Body of pancreas (tissue), 4 donors: ENCODE data around the gene CABS1. TPM values are rescaled to one million over a fixed set of nuclear protein-coding genes. Genes with fewer than 3 reads are reported as not detected.
A peak's percentile ranks its signal among the peaks of the same experiment; 100 is the strongest.

Experiments
- ATAC-seq: fragments of 150-250 bp; one replicate; pipeline ENCODE4 v1.9.1; 2016
- DNase-seq, 4 donors: peaks; one replicate each; pipeline ENCODE4 v3.0.0-alpha.2; 2019
- H3K27ac ChIP-seq, 4 donors: fragments of 200-600 bp; sonication (generic); 1 replicate in 3 of 4; 2 replicates in 1 of 4; pipeline versions ENCODE4 v1.5.1 to v1.6.1; 2016 to 2019; ENCODE audit warnings: mild to moderate bottlenecking in 1 of 4, mixed read lengths in 1 of 4, moderate library complexity in 1 of 4
- H3K27me3 ChIP-seq, 2 donors: fragments of 200-600 bp; sonication (generic); one replicate each; pipeline ENCODE4 v1.6.0; 2016; ENCODE audit warnings: mild to moderate bottlenecking in 1 of 2
- H3K36me3 ChIP-seq, 2 donors: fragments of 200-600 bp; sonication (generic); replicated peaks in 1 of 2; 2 replicates each; pipeline ENCODE4 v1.5.1; 2016; ENCODE audit warnings: low read depth in 2 of 2; ENCODE audit not compliant: insufficient read depth in 1 of 2
- H3K4me1 ChIP-seq: fragments of 200-600 bp; sonication (generic); one replicate; pipeline ENCODE4 v1.6.0; 2016
- H3K4me3 ChIP-seq, 2 donors: fragments of 200-600 bp; sonication (generic); 1 replicate in 1 of 2; 2 replicates in 1 of 2; pipeline ENCODE4 v1.5.1; 2016 to 2019
- H3K9me3 ChIP-seq, 3 donors: fragments of 200-600 bp; sonication (generic); 1 replicate in 2 of 3; 2 replicates in 1 of 3; pipeline ENCODE4 v1.5.1; 2016
- CTCF ChIP-seq, 7 experiments: fragments of 450-650 bp in 4 of 7; fragments of 200-600 bp in 3 of 7; sonication (generic) in 3 of 7; IDR thresholded peaks; one replicate each; pipeline ENCODE4 v1.5.1; 2016 to 2019; ENCODE audit warnings: antibody characterized with exemption in 7 of 7
- POLR2A ChIP-seq, 3 donors: fragments of 450-650 bp; IDR thresholded peaks; one replicate each; pipeline ENCODE4 v1.6.1; 2016; ENCODE audit warnings: antibody characterized with exemption in 3 of 3, mild to moderate bottlenecking in 2 of 3
- WGBS, 2 donors: methylation state at CpG; one replicate each; pipeline ENCODE4 v1.1.5; 2017; 5-methylcytosine and 5-hydroxymethylcytosine counted together
- intact Hi-C: fragments of 100-400 bp; cut with DNase I; formaldehyde crosslinking; loops from one replicate; pipeline ENCODE4 v1.15.1; 2023
- total RNA-seq, 2 donors: library from RNA; depleted of rRNA; stranded (reverse); fragments of >200 nt; gene quantifications; one replicate each; pipeline ENCODE4 v1.1.0, GENCODE V29; 2016

CABS1 gene
- total RNA-seq, 2 donors from 2014 or later: not detected

GRCh38 chr4:70356185-70356584, 21.4 kb downstream of the CABS1 start:
- Histone ChIP-seq H3K27ac (no peak overlapping the region), H3K27me3 (no peaks in the 10 kb centered on the region), H3K4me1 (no peaks in the 10 kb centered on the region), H3K4me3 (no peak overlapping the region), H3K36me3 (no peaks in the 10 kb centered on the region), H3K9me3 (no peaks in the 10 kb centered on the region)
- 33 to 47% methylated on average over 1 of the region's 1 CpG for WGBS, 2 donors
- intact Hi-C loops: no loop called here
- DNase-seq: no peak
- no peak for ATAC-seq
- no peak for TF ChIP-seq CTCF (IDR thresholded peaks at IDR 0.05)
- TF ChIP-seq POLR2A (IDR thresholded peaks at IDR 0.05): no peak

GRCh38 chr4:70359115-70359661, 24.4 kb downstream of the CABS1 start:
- no peaks in the 10 kb centered on the region for H3K9me3 ChIP-seq
- no peaks in the 10 kb centered on the region for H3K36me3 ChIP-seq
- no peaks in the 10 kb centered on the region for H3K27me3 ChIP-seq
- H3K4me3 ChIP-seq: no peak overlapping the region
- intact Hi-C loops: no loop called here
- ATAC-seq (no peak), DNase-seq (no peak)
- no peaks in the 10 kb centered on the region for H3K4me1 ChIP-seq
- H3K27ac ChIP-seq: no peak overlapping the region
- WGBS, 2 donors: 34 to 41% methylated on average over 3 of the region's 3 CpGs
- TF ChIP-seq CTCF (IDR thresholded peaks at IDR 0.05) (no peak), POLR2A (IDR thresholded peaks at IDR 0.05) (no peak)

- ATAC-seq (no peak), DNase-seq (no peak)
- H3K4me1 ChIP-seq: no peaks in the 10 kb centered on the region
- intact Hi-C loops: no loop called here
- TF ChIP-seq CTCF (IDR thresholded peaks at IDR 0.05): no peak
- TF ChIP-seq POLR2A (IDR thresholded peaks at IDR 0.05): no peak
- H3K27ac ChIP-seq: no peak within 1 kb of the TSS
- no peaks in the 10 kb centered on the region for H3K27me3 ChIP-seq
- no peak within 1 kb of the TSS for H3K4me3 ChIP-seq
- no peaks in the 10 kb centered on the region for H3K9me3 ChIP-seq
- H3K36me3 ChIP-seq: no peaks in the 10 kb centered on the region
- WGBS, 2 donors: 54 to 65% methylated on average over 3 of the region's 3 CpGs
Observed at GRCh38 chr4:70360460-70360859, 25.7 kb downstream of the CABS1 start, which contains the start of gene SMR3A. SMR3A (plus strand) TSS chr4:70360760; CDS start chr4:70362116, 1,356 bp downstream.

GRCh38 chr4:70364002-70364401, 29.2 kb downstream of the CABS1 start:
- intact Hi-C loops: no loop called here
- H3K27me3 ChIP-seq: no peaks in the 10 kb centered on the region
- no peaks in the 10 kb centered on the region for H3K9me3 ChIP-seq
- no peak for ATAC-seq
- no peak for DNase-seq
- no peak for TF ChIP-seq POLR2A (IDR thresholded peaks at IDR 0.05)
- TF ChIP-seq CTCF (IDR thresholded peaks at IDR 0.05): no peak
- H3K27ac ChIP-seq: no peak overlapping the region
- no peaks in the 10 kb centered on the region for H3K4me1 ChIP-seq
- WGBS, 2 donors: 82 to 85% methylated on average over 5 of the region's 5 CpGs
- no peaks in the 10 kb centered on the region for H3K36me3 ChIP-seq
- no peak overlapping the region for H3K4me3 ChIP-seq

GRCh38 chr4:70365479-70365878, 30.7 kb downstream of the CABS1 start:
- TF ChIP-seq CTCF (IDR thresholded peaks at IDR 0.05): no peak
- no peak for TF ChIP-seq POLR2A (IDR thresholded peaks at IDR 0.05)
- DNase-seq (peak in 2 of 4 donors; percentile 9 to 11), ATAC-seq (no peak)
- intact Hi-C loops: no loop called here
- 14 to 31% methylated on average over 2 of the region's 2 CpGs for WGBS, 2 donors
- Histone ChIP-seq H3K27me3 (no peaks in the 10 kb centered on the region), H3K4me3 (no peak overlapping the region), H3K27ac (no peak overlapping the region), H3K36me3 (no peaks in the 10 kb centered on the region), H3K4me1 (no peaks in the 10 kb centered on the region), H3K9me3 (no peaks in the 10 kb centered on the region)
